DMS 273 (cell line): ENCODE results near the gene CGB5.

Source experiments
- DNase-seq: peaks from one replicate; lab custom pipeline; 2025; ENCODE audit not compliant: unreplicated experiment; lab: John Stamatoyannopoulos, UW

The CGB5 gene

DNA sequence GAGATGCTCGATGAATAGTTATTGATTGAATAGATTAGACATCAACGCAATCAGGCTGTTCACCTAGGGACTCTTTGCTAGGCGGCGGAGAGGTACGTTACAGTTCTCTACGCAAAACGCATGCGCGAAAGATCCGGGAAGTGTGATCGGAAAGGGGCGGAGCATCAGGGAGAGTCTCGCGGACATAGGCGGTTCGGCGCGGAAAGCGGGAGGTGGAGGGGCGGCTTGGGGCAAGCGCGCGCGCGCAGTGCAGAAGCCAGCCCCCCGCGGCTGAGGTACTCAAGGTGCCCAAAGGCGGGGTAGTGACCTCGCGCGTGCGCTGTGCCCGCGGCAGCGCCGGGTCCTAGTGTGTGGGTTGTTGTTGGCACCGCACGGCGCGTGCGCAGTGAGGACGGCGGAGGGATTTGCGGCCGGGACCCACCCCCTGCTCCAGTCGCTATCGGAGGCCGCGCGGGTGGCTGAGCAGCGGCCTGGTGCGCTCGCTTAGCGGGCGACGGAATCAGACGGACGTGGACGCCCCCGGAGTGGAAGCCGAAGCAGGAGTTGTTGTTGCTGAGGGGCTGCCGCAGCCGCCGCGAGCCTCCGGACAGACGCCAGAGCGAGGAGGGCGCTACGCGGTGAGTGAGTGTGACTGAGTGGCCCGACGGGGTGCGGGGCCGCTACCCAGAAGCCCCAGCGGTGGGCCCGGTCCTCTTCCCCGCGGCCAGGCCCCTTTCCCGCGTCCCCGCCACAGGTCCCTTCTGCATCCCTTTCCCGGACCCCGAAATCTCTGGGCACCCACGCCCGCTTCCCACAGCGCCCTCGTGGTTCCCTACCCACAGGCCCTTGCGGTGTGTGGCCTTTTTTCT is 41.6 kb downstream of the CGB5 start, which contains the start of gene SNRNP70:
TSS of gene SNRNP70 (plus strand) at position 432 of the 848 bp plus-strand sequence. CDS start 964 bp downstream, outside the sequence.
- DNase-seq, result peak; percentile 100

GRCh38 chr19:49085868-49086232 is 42.2 kb downstream of the CGB5 start:
- no peak for DNase-seq

GRCh38 chr19:49086296-49086695 is 42.6 kb downstream of the CGB5 start:
- no peak for DNase-seq

DNA sequence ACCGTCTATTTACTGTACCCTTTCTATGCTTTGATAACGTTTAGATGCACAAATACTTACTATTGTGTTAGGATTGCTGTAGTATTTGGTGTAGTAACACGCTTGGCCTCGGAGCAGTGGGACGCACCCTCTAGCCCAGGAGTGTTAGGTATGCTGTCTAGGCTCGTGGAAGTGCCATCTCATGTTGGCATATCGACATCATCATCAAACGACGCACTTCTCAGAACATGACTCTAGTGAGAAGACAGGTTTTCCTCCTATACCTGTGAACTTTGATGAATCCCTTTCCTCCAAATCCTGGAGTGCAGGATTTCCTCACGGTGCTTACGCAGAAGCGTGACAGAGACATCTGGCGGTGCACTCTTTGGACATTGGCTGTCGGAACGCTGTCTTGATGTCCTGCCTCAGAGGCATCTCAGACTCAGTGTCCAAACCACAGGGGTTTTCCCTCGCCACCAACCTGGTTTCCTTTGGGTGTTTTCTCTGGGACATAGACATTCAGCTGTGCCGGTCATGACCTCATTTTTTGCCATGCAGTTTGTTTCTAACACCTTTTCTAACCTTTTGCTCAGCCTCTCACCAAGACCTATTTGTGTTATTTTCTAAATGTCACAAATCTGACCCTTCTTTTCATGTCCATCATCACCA is 47.9 kb downstream of the CGB5 start:
- DNase-seq, result no peak

DNA sequence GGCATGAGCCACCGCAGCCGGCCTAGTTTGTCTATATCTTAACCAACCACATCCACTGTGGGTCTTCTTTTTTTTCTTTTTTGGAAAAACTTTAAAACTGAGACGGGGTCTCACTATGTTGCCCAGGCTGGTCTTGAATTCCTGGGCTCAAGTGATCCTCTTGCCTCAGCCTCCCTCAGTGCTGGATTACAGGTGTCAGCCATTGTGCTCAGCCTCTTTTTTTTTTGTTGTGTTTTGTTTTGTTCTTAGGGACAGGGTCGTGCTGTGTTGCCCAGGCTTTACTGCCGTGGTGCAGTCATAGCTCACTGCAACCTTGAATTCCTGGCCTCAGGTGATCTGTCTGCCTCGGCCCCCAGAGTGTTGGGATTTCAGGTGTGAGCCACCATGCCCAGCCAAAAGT is 49.0 kb downstream of the CGB5 start:
- no peak for DNase-seq
